Measurements from ENCODE around the gene RNF212B.
"Not testable (repeated sequence)": the region's sequence is repeated elsewhere in the genome, so short reads cannot be mapped to it uniquely, and the experiment has no call there.

RNF212B gene

GRCh38 chr14:23243066-23243465 lies 5.3 kb downstream of the RNF212B start:
- no peak for DNase-seq

GRCh38 chr14:23245282-23245681 lies 7.5 kb downstream of the RNF212B start:
- DNase-seq, result no peak

GRCh38 chr14:23248601-23249000 lies 10.9 kb downstream of the RNF212B start:
- DNase-seq, result no peak

GRCh38 chr14:23249824-23250223 lies 12.1 kb downstream of the RNF212B start:
- DNase-seq, result no peak

- DNase-seq, result no peak
These were observed 14.3 kb downstream of the RNF212B start for GRCh38 chr14:23252006-23252405.

GRCh38 chr14:23252420-23253333 lies 14.9 kb downstream of the RNF212B start:
- DNase-seq, result no peak

- DNase-seq, result no peak
These were observed 20.5 kb downstream of the RNF212B start for GRCh38 chr14:23258256-23258655.

- DNase-seq, result no peak
These were observed 21.7 kb downstream of the RNF212B start for GRCh38 chr14:23259426-23259825.

- not testable (repeated sequence) for DNase-seq
These were observed 23.1 kb downstream of the RNF212B start for GRCh38 chr14:23260849-23261248.

GRCh38 chr14:23269193-23269592 lies 31.5 kb downstream of the RNF212B start:
- DNase-seq, result no peak

- no peak for DNase-seq
These were observed 37.7 kb downstream of the RNF212B start for GRCh38 chr14:23275412-23275811.

GRCh38 chr14:23277189-23277588 lies 39.5 kb downstream of the RNF212B start:
- DNase-seq, result no peak

- DNase-seq, result not testable (repeated sequence)
These were observed 40.2 kb downstream of the RNF212B start for GRCh38 chr14:23277928-23278327.

GRCh38 chr14:23281247-23281646 lies 43.5 kb downstream of the RNF212B start:
- no peak for DNase-seq

GRCh38 chr14:23284654-23285529 lies 47.2 kb downstream of the RNF212B start:
- DNase-seq, result peak; percentile 12

GRCh38 chr14:23285530-23286019 lies 47.8 kb downstream of the RNF212B start:
- DNase-seq, result no peak

GRCh38 chr14:23286020-23286901 lies 48.5 kb downstream of the RNF212B start, which contains the start of gene HOMEZ:
HOMEZ (minus strand) TSS chr14:23286132; CDS start chr14:23285952, 180 bp downstream.
- DNase-seq, result peak; percentile 99

- DNase-seq, result no peak
These were observed 49.3 kb downstream of the RNF212B start for GRCh38 chr14:23286902-23287479.

GRCh38 chr14:23294734-23295561 lies 57.2 kb downstream of the RNF212B start:
- DNase-seq, result peak; percentile 58

GRCh38 chr14:23296012-23296777 lies 58.5 kb downstream of the RNF212B start:
- DNase-seq, result no peak

All from activated naive CD4-positive, alpha-beta T cell treated with Interleukin-2 at 50 U/mL for 16 hours (primary cell).